Measurements from ENCODE around the gene ADISSP. TPM values are rescaled to one million over a fixed set of nuclear protein-coding genes. Genes with fewer than 3 reads are reported as not detected.
A peak's percentile ranks its signal among the peaks of the same experiment; 100 is the strongest.

The ADISSP gene
- total and polyA plus RNA-seq, 9 donors, result 17.0 to 26.7 (median 25.0) TPM

- 20% methylated on average over 2 of the region's 9 CpGs for WGBS (ENCODE audit: insufficient coverage)
- no peaks in the 10 kb centered on the region for H3K9me3 ChIP-seq (replicated peaks; ENCODE audit: control insufficient read depth, low read depth, low read length)
- H3K27ac ChIP-seq (ENCODE audit: low read length), result peak overlapping the region; percentile 13
- DNase-seq, result no peak
- peaks cover 44% of the 10 kb centered on the region for H3K4me1 ChIP-seq (ENCODE audit: control insufficient read depth, insufficient read depth, low read length)
- no peaks in the 10 kb centered on the region for H3K27me3 ChIP-seq (ENCODE audit: control insufficient read depth, insufficient read depth, low read length)
- peaks cover under 1% of the 10 kb centered on the region for H3K36me3 ChIP-seq (ENCODE audit: control insufficient read depth, insufficient read depth, low read length)
- peak overlapping the region; percentile 79 for H3K4me3 ChIP-seq (ENCODE audit: low read length)
Observed at GRCh38 chr20:3766422-3767109, 987 bp downstream of the ADISSP start.

GRCh38 chr20:3765171-3765882, 2.2 kb downstream of the ADISSP start:
- Histone ChIP-seq H3K36me3 (ENCODE audit: control insufficient read depth, insufficient read depth, low read length) (peaks cover 3% of the 10 kb centered on the region), H3K27me3 (ENCODE audit: control insufficient read depth, insufficient read depth, low read length) (no peaks in the 10 kb centered on the region), H3K9me3 (replicated peaks; ENCODE audit: control insufficient read depth, low read depth, low read length) (no peaks in the 10 kb centered on the region), H3K4me1 (ENCODE audit: control insufficient read depth, insufficient read depth, low read length) (peaks cover 44% of the 10 kb centered on the region), H3K27ac (ENCODE audit: low read length) (peak overlapping the region; percentile 56), H3K4me3 (ENCODE audit: low read length) (no peak overlapping the region)
- peak; percentile 71 for DNase-seq
- 64% methylated on average over 1 of the region's 3 CpGs for WGBS (ENCODE audit: insufficient coverage)

GRCh38 chr20:3764659-3765058, 2.9 kb downstream of the ADISSP start:
- no peaks in the 10 kb centered on the region for H3K27me3 ChIP-seq (ENCODE audit: control insufficient read depth, insufficient read depth, low read length)
- H3K4me3 ChIP-seq (ENCODE audit: low read length), result no peak overlapping the region
- H3K4me1 ChIP-seq (ENCODE audit: control insufficient read depth, insufficient read depth, low read length), result peaks cover 44% of the 10 kb centered on the region
- H3K27ac ChIP-seq (ENCODE audit: low read length), result no peak overlapping the region
- no CpG with 5 or more reads among the region's 3 CpGs for WGBS (ENCODE audit: insufficient coverage)
- no peaks in the 10 kb centered on the region for H3K9me3 ChIP-seq (replicated peaks; ENCODE audit: control insufficient read depth, low read depth, low read length)
- H3K36me3 ChIP-seq (ENCODE audit: control insufficient read depth, insufficient read depth, low read length), result peaks cover 3% of the 10 kb centered on the region
- DNase-seq, result peak; percentile 4

GRCh38 chr20:3763671-3764601, 3.6 kb downstream of the ADISSP start:
- Histone ChIP-seq H3K9me3 (replicated peaks; ENCODE audit: control insufficient read depth, low read depth, low read length) (no peaks in the 10 kb centered on the region), H3K4me1 (ENCODE audit: control insufficient read depth, insufficient read depth, low read length) (peaks cover 47% of the 10 kb centered on the region), H3K36me3 (ENCODE audit: control insufficient read depth, insufficient read depth, low read length) (peaks cover 9% of the 10 kb centered on the region), H3K27ac (ENCODE audit: low read length) (no peak overlapping the region), H3K4me3 (ENCODE audit: low read length) (no peak overlapping the region), H3K27me3 (ENCODE audit: control insufficient read depth, insufficient read depth, low read length) (no peaks in the 10 kb centered on the region)
- 71% methylated on average over 8 of the region's 8 CpGs for WGBS (ENCODE audit: insufficient coverage)
- peak; percentile 17 for DNase-seq

GRCh38 chr20:3760655-3761348, 6.8 kb downstream of the ADISSP start:
- Histone ChIP-seq H3K9me3 (replicated peaks; ENCODE audit: control insufficient read depth, low read depth, low read length) (no peaks in the 10 kb centered on the region), H3K4me1 (ENCODE audit: control insufficient read depth, insufficient read depth, low read length) (peaks cover 21% of the 10 kb centered on the region), H3K27ac (ENCODE audit: low read length) (no peak overlapping the region), H3K36me3 (ENCODE audit: control insufficient read depth, insufficient read depth, low read length) (peaks cover 22% of the 10 kb centered on the region), H3K4me3 (ENCODE audit: low read length) (no peak overlapping the region), H3K27me3 (ENCODE audit: control insufficient read depth, insufficient read depth, low read length) (no peaks in the 10 kb centered on the region)
- 87% methylated on average over 4 of the region's 10 CpGs for WGBS (ENCODE audit: insufficient coverage)
- DNase-seq, result peak; percentile 1

GRCh38 chr20:3759884-3760283, 7.7 kb downstream of the ADISSP start:
- Histone ChIP-seq H3K27me3 (ENCODE audit: control insufficient read depth, insufficient read depth, low read length) (no peaks in the 10 kb centered on the region), H3K4me1 (ENCODE audit: control insufficient read depth, insufficient read depth, low read length) (peaks cover 14% of the 10 kb centered on the region), H3K9me3 (replicated peaks; ENCODE audit: control insufficient read depth, low read depth, low read length) (no peaks in the 10 kb centered on the region), H3K4me3 (ENCODE audit: low read length) (no peak overlapping the region), H3K36me3 (ENCODE audit: control insufficient read depth, insufficient read depth, low read length) (peaks cover 29% of the 10 kb centered on the region), H3K27ac (ENCODE audit: low read length) (no peak overlapping the region)
- DNase-seq, result peak; percentile 15
- WGBS (ENCODE audit: insufficient coverage), result 89% methylated on average over 10 of the region's 11 CpGs

GRCh38 chr20:3759316-3759823, 8.2 kb downstream of the ADISSP start:
- DNase-seq, result peak; percentile 13
- Histone ChIP-seq H3K36me3 (ENCODE audit: control insufficient read depth, insufficient read depth, low read length) (peaks cover 31% of the 10 kb centered on the region), H3K4me3 (ENCODE audit: low read length) (no peak overlapping the region), H3K9me3 (replicated peaks; ENCODE audit: control insufficient read depth, low read depth, low read length) (no peaks in the 10 kb centered on the region), H3K27me3 (ENCODE audit: control insufficient read depth, insufficient read depth, low read length) (no peaks in the 10 kb centered on the region), H3K27ac (ENCODE audit: low read length) (no peak overlapping the region), H3K4me1 (ENCODE audit: control insufficient read depth, insufficient read depth, low read length) (peaks cover 11% of the 10 kb centered on the region)
- 68% methylated on average over 11 of the region's 11 CpGs for WGBS (ENCODE audit: insufficient coverage)

- no peak overlapping the region for H3K27ac ChIP-seq (ENCODE audit: low read length)
- H3K27me3 ChIP-seq (ENCODE audit: control insufficient read depth, insufficient read depth, low read length), result no peaks in the 10 kb centered on the region
- H3K4me1 ChIP-seq (ENCODE audit: control insufficient read depth, insufficient read depth, low read length), result peaks cover 4% of the 10 kb centered on the region
- no peak overlapping the region for H3K4me3 ChIP-seq (ENCODE audit: low read length)
- peak; percentile 42 for DNase-seq
- no peaks in the 10 kb centered on the region for H3K9me3 ChIP-seq (replicated peaks; ENCODE audit: control insufficient read depth, low read depth, low read length)
- WGBS (ENCODE audit: insufficient coverage), result 65% methylated on average over 2 of the region's 11 CpGs
- peaks cover 31% of the 10 kb centered on the region for H3K36me3 ChIP-seq (ENCODE audit: control insufficient read depth, insufficient read depth, low read length)
Observed at GRCh38 chr20:3758566-3758965, 9.0 kb downstream of the ADISSP start.

- Histone ChIP-seq H3K4me3 (ENCODE audit: low read length) (no peak overlapping the region), H3K9me3 (replicated peaks; ENCODE audit: control insufficient read depth, low read depth, low read length) (no peaks in the 10 kb centered on the region), H3K36me3 (ENCODE audit: control insufficient read depth, insufficient read depth, low read length) (peaks cover 35% of the 10 kb centered on the region), H3K4me1 (ENCODE audit: control insufficient read depth, insufficient read depth, low read length) (peaks cover 4% of the 10 kb centered on the region), H3K27me3 (ENCODE audit: control insufficient read depth, insufficient read depth, low read length) (no peaks in the 10 kb centered on the region), H3K27ac (ENCODE audit: low read length) (no peak overlapping the region)
- peak; percentile 37 for DNase-seq
- WGBS (ENCODE audit: insufficient coverage), result no CpG with 5 or more reads among the region's 2 CpGs
Observed at GRCh38 chr20:3757268-3757667, 10.3 kb downstream of the ADISSP start.
